ENCODE results near the gene BCO1. TPM values are rescaled to one million over a fixed set of nuclear protein-coding genes. Genes with fewer than 3 reads are reported as not detected.

The BCO1 gene
- total and polyA plus RNA-seq, 2 of the 4 experiments (the other 2 are of a cell fraction): not detected

DNA sequence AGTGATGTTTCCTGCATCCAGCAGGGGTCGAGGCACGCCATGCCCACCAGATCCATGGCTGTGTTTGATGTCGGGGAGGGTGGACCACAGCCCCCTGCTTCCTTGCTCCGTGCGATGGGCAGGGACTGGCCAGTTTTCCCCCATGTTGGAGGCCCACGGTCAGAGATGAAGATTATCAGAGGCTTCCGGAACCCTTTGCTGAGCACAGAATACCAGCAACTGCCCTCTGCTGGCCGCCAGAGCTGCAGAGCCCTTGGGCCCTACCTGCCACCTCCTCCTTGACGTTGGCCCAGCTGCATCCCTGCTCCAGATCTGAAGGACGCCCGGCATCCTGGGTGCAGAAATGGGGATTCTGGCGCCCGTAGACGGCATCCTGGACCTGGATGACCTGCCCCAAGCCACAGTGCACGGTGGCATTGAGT lies 23.7 kb upstream of the BCO1 start:
- Histone ChIP-seq H2AK9ac (replicated peaks; ENCODE audit: low read depth, low read length, poor library complexity) (no peak overlapping the region), H3K79me1 (ENCODE audit: low read depth in 1 of 2, low read length in 2 of 2) (no peaks in the 10 kb centered on the region), H3K27me3 (ENCODE audit: control insufficient read depth, insufficient read depth, low read length) (peaks cover 16% of the 10 kb centered on the region), H3K27ac (ENCODE audit: insufficient read depth, low read length) (no peak overlapping the region), H3K4me1 (ENCODE audit: control insufficient read depth, insufficient read depth, low read length) (no peaks in the 10 kb centered on the region), H3K23ac (ENCODE audit: low read depth, low read length) (no peak overlapping the region), H4K5ac (ENCODE audit: low read depth, low read length) (no peak overlapping the region), H2BK5ac (ENCODE audit: low read depth, low read length, poor library complexity, severe bottlenecking) (no peak overlapping the region), H2AFZ (replicated peaks; ENCODE audit: low read length, poor library complexity) (peak overlapping the region; percentile 32), H3K36me3 (ENCODE audit: control insufficient read depth, insufficient read depth, low read length) (no peaks in the 10 kb centered on the region), H3K4me3 (ENCODE audit: insufficient read depth, low read depth, low read length) (no peak overlapping the region), H2BK20ac (ENCODE audit: low read depth, low read length) (no peak overlapping the region), H3K9ac (ENCODE audit: low read depth, low read length) (no peak overlapping the region), H3K14ac (replicated peaks; ENCODE audit: low read depth, low read length) (no peak overlapping the region), H4K8ac (ENCODE audit: low read depth in 2 of 2, low read length in 2 of 2) (no peak overlapping the region), H2BK15ac (ENCODE audit: low read depth, low read length) (no peak overlapping the region), H4K20me1 (ENCODE audit: insufficient read depth, low read length) (no peaks in the 10 kb centered on the region), H3K18ac (ENCODE audit: low read depth, low read length) (no peak overlapping the region), H3K4me2 (ENCODE audit: low read depth, low read length) (no peak overlapping the region), H4K91ac (ENCODE audit: insufficient read depth, low read depth, low read length) (no peak overlapping the region), H3K56ac (ENCODE audit: extremely low read depth, insufficient read depth, low read length) (no peak overlapping the region), H3K9me3 (ENCODE audit: control insufficient read depth, insufficient read depth, low read length) (no peaks in the 10 kb centered on the region), H3K4ac (ENCODE audit: low read depth, low read length) (no peak overlapping the region), H2AK5ac (ENCODE audit: low read depth, low read length) (no peak overlapping the region), H2BK120ac (ENCODE audit: low read depth, low read length) (no peak overlapping the region), H3K9me1 (ENCODE audit: insufficient read depth, low read length) (no peaks in the 10 kb centered on the region)
- ATAC-seq (ENCODE audit: low read depth) (peak; percentile 62), DNase-seq (peak; percentile 15)
- POLR2A ChIA-PET (ENCODE audit: unreplicated experiment): no interaction called here
- CTCF ChIA-PET: interaction anchor here (1.6 kb wide), 1 partner anchor 10 kb away, joined by 6 read pairs; no protein-coding TSS in a partner anchor
- BruUV-seq (replicated peaks): no TSS peak
- dilution Hi-C loops (cut with HindIII; ENCODE audit: low sequenced_read_pairs, unreplicated experiment): no loop called here
- in situ Hi-C loops (cut with MboI; ENCODE audit: low sequenced_read_pairs): no loop called here
- intact Hi-C loops (cut with micrococcal nuclease): no loop called here
- TF ChIP-seq RCOR1 (IDR thresholded peaks at IDR 0.05; ENCODE audit: insufficient replicate concordance, low read length) (no peak), SMC3 (IDR thresholded peaks at IDR 0.05; ENCODE audit: low read depth, low read length) (peak; percentile 39), RAD21 (IDR thresholded peaks at IDR 0.05; ENCODE audit: low read length) (peak; percentile 22; the same call in 1 of the 2 replicates), MXI1 (IDR thresholded peaks at IDR 0.05; ENCODE audit: borderline replicate concordance, low read depth, low read length) (no peak), POLR2A (IDR thresholded peaks at IDR 0.05; ENCODE audit: low read depth, low read length) (no peak), MAFK (IDR thresholded peaks at IDR 0.05; ENCODE audit: low read depth, low read length) (no peak), MAZ (IDR thresholded peaks at IDR 0.05; ENCODE audit: borderline replicate concordance, low read depth, low read length) (no peak), CTCF (conservative IDR thresholded peaks at IDR 0.05; ENCODE audit: low read depth, low read length) (peak; percentile 43), ELK1 (IDR thresholded peaks at IDR 0.05; ENCODE audit: borderline replicate concordance, low read depth, low read length) (no peak), CHD1 (IDR thresholded peaks at IDR 0.05; ENCODE audit: low read depth, low read length) (no peak), FOS (IDR thresholded peaks at IDR 0.05; ENCODE audit: low read depth, low read length) (no peak)
- WGBS, 2 experiments (ENCODE audit: extremely low coverage in 2 of 2, insufficient read length in 1 of 2): 47% methylated on average over 11 of the region's 15 CpGs; no CpG with 5 or more reads in 1 of the 2 experiments

All from IMR-90 (cell line).